ENCODE measurements around the gene CCDC188.

Gene CCDC188

GRCh38 chr22:20116376-20116950 is 34.4 kb downstream of the CCDC188 start:
- DNase-seq, result no peak

GRCh38 chr22:20115691-20116375 is 35.0 kb downstream of the CCDC188 start, which contains the start of gene RANBP1:
RANBP1 (plus strand) TSS chr22:20116104; CDS start chr22:20116185, 81 bp downstream.
- DNase-seq, result no peak

GRCh38 chr22:20114506-20115475 is 36.1 kb downstream of the CCDC188 start:
- no peak for DNase-seq

GRCh38 chr22:20113551-20114310 is 37.1 kb downstream of the CCDC188 start:
- no peak for DNase-seq

DNA sequence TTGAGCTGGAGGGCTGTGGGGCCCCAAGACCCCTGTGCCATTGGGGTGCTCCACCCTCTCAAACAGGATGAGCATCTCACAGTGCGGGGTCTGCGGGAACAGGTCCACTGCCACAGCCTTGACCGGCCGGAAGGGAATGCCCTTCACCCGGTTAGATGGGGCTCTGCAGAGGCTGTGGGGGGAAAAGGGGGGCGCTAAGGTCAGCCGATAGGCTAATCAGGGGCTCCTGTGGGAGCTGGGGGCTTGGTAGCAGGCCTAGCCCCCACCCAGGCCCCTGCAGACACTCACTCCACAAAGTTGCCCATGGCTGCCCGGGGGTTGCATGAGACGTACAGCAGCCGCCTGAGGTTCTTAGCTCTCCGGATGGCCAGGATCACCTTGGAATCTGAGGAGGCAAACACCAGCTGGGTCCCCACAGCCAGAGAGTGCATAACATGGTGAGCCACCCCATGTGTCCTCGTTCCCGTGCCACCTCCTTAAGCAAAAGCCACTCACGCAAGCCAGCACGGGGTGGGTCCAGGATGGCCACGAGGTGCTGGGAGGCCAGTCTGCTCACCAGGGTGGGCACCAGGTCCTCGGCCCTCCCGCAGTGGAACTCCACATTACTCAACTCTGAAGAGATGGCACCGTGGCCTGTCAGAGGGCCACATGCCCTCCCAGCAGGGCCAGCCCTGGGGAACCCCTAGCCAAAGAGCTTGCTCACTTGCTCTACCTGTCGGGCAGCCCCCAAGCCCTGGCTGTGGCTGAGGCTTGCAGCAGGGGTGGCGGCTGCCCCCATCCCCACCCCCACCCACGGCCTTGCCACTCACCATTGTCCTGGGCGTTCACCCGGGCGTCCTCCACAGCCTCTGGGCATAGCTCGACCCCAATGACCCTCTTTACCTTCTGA is 38.0 kb downstream of the CCDC188 start:
- no peak for DNase-seq

GRCh38 chr22:20111689-20112622 is 38.9 kb downstream of the CCDC188 start:
- DNase-seq, result no peak

DNA sequence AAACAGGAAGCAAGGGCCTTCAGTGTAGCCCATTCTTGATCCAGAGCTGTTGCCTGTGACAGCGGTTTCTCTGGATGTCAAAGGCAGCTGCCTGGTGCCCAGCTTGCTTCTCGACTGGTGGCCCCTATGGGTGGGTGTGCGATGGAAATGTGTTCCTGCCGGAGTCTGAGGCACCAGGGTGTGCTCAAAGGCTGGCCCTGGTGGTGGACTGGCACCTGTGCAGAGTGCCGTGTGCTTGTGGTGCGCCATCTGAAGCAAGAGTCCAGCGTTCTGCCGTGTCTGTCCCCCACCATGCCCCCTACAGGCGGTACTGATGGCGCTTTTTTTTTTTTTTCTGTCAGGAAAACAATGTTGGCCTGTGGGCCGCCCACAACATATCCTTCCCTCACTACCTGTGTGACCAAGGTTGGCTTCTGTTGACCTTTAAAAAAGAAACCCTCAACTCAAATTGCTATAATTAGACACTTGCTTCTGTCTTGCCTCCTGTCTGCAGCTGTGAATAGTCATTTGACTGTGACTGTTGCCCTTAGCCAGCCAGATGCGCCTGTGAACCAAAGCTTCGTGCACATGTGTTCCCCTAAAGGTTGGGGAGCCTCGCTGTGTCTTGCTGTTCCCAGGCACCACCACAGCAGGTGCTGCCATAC is 39.7 kb downstream of the CCDC188 start:
- DNase-seq, result peak; percentile 36

GRCh38 chr22:20110359-20110985 is 40.4 kb downstream of the CCDC188 start:
- no peak for DNase-seq

DNA sequence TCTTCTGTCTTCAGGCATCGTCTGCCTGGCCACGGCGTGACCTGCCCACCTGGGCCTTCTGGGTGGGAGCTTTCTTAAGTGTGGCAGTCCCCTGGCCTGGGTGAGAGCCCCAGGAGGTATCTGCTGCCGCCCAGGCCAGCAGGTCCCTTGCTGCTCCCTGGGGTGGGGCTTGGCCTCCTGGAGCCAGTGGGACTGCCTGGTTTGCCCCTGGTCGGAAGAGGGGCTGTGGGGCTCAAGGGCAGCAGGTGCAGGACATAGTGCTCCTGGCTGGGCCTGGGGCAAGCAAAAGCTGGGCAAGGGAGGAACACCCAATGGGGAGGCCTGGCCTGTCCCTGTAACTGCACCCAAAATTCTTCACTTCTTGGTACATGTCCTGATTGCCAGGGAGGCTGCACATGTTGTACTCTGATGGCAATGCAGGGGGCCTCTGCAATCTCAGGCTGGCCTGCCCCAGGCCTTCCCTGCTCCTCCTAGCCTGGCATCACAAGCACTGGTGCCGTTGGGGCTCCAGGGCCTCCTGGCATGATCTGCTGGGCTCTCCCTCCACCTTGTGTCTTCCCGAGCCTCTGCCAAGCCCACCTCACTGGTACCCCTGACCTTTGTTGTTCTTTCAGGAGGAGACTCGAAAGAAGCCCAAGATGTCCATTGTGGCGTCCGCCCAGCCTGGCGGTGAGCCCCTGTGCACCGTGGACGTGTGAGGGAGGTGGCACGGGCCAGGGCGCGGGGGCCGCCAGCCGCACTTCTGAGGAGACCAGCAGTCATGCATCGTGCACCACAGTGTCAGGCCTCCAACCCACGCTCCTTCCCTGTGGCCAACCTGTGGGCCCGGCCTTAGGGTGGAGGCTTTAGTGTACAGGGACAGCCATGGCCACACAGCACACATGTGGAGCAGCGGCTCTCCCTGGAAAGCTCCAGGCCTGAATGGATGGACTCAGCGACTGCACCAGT is 41.2 kb downstream of the CCDC188 start:
- no peak for DNase-seq

GRCh38 chr22:20108757-20109230 is 42.1 kb downstream of the CCDC188 start:
- DNase-seq, result no peak

- DNase-seq, result no peak
Measured at GRCh38 chr22:20107951-20108756, 42.7 kb downstream of the CCDC188 start.

DNA sequence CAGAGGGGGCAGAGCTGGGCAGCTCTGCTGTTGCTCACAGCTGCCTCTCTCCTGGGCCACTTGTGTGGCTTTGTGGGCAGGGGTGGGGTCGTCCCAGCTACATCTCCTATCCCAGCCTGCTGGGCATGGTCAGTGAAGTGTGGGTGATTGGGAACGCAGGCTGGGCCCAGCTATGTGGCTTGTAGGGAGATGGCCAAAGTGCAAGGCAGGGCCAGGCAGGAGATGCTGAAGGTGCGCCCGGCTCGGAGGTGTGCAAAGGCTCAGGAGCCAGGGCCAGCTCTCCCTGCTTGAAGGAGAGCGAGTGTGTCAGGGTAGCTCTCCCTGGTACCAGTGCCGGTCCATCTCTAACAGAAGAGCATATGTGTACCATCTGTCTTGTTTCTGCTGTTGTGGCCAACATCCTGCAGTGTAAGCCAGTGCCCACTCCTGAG is 43.4 kb downstream of the CCDC188 start:
- no peak for DNase-seq

DNA sequence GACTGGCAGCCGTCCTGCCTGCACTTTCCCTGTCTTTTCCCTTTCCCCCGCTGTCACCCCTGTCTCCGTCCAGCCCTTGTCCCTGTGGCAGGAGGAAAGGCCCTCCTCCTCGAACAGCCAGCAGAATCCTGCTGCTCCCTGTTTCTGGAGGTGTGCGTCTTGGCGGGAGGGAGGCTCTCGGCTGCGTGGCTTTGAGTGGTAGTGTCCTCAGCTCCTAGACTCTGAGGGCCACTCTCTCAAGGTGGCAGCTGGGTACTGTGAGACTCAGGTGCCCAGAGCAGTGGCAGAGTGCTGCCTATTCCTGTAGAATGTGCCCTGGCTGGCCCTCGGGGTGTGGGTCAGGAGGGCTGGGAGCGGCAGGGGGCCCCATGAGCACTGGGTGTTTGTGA is 44.0 kb downstream of the CCDC188 start:
- no peak for DNase-seq

DNA sequence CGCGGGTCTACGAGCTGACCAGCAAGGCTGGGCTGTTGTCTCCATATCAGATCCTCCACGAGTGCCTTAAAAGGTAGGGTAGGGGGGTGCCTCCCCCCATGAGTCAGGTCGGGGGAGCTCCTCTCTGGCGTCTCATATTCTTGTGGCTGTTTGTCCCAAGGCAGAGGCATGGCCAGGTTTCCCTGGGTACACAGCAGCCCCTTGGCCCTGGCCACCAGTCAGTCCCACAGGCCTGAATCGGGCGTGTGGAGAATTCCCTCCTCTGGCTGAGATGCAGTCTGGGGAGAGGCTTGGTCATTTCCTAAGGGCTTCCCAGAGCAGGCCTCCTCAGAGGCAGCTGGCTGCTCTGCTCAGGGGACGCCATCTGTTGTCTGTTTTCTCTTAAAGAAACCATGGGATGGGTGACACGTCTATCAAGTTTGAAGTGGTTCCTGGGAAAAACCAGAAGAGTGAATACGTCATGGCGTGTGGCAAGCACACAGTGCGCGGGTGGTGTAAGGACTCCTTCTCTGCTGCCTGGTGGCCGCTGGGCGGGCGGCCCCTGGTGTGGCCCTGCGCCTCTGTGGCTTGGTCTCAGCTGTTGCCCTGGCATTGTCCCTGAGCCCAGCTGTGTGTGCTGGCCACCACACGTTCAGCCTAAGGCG is 44.5 kb downstream of the CCDC188 start:
- DNase-seq, result no peak

DNA sequence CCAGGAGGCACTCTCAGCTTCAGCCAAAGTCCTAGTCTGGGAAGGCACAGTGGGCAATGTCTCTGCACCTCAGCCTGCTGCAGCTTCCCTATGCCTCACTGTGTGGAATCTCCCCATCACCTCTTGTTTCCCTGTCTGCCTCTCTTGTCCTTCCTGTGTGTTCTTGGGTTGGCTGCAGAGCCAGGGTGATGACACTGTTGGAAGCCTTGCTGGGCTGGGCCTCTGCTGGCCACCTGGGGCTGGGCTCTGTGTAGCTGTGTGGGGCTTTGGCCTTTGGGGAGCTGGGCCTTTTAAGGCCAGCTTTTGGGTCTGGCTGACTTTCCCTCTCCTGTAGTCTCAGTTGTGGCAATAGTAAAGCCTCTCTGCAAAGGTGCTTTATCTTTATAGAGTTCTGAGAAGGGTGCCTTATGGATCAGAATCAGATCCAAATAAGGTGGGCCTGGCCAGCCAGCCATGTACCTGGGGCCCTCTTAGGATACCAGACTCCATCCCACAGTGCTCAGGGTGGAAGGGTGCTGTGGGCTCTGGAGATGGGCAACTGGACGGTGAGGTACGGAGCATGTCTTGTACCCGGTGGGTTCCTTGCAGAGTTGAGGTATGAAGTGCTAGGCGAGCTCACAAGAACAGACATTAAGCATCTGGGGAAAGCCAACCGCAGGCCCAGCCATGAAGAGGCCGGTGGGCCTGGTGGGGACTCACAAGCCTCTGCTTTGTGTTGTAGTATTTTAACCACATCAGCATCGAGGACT is 45.2 kb downstream of the CCDC188 start:
- no peak for DNase-seq
